GM10266 (cell line): ENCODE results near the gene ANKS1B.

Source experiments
- DNase-seq: peaks from one replicate; pipeline ENCODE4 v3.0.0; 2012; ENCODE audit errors: extremely low spot score
- TF ChIP-seq, protein P1 (sequence below): IDR thresholded peaks from 2 replicates; pipeline ENCODE4 v1.5.1; 2012; ENCODE audit warnings: mild to moderate bottlenecking, low read depth; ENCODE audit not compliant: control insufficient read depth, insufficient read depth; ENCODE audit errors: missing control alignments

Gene ANKS1B

DNA sequence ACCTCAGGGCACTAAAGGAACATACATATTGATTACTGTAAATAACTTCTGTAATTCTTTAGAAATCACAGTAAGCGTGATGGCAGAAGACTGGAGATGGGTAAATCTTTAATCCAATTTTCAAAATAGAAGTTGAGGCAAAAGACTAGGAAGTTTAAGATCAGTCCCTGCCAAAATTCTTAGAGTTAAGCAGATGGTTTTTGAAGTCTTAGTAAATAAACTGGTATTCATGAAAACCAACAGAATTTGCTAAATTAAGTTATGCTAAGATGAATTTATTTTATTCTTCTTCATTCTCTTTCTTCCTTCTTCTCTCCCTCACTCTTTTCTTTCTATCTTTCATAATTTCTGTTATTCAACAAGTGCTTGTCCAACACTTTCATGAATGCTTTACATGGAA is 435.5 kb downstream of the ANKS1B start:
- TF ChIP-seq, protein P1, sequence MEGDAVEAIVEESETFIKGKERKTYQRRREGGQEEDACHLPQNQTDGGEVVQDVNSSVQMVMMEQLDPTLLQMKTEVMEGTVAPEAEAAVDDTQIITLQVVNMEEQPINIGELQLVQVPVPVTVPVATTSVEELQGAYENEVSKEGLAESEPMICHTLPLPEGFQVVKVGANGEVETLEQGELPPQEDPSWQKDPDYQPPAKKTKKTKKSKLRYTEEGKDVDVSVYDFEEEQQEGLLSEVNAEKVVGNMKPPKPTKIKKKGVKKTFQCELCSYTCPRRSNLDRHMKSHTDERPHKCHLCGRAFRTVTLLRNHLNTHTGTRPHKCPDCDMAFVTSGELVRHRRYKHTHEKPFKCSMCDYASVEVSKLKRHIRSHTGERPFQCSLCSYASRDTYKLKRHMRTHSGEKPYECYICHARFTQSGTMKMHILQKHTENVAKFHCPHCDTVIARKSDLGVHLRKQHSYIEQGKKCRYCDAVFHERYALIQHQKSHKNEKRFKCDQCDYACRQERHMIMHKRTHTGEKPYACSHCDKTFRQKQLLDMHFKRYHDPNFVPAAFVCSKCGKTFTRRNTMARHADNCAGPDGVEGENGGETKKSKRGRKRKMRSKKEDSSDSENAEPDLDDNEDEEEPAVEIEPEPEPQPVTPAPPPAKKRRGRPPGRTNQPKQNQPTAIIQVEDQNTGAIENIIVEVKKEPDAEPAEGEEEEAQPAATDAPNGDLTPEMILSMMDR = no peak
- no peak for DNase-seq

DNA sequence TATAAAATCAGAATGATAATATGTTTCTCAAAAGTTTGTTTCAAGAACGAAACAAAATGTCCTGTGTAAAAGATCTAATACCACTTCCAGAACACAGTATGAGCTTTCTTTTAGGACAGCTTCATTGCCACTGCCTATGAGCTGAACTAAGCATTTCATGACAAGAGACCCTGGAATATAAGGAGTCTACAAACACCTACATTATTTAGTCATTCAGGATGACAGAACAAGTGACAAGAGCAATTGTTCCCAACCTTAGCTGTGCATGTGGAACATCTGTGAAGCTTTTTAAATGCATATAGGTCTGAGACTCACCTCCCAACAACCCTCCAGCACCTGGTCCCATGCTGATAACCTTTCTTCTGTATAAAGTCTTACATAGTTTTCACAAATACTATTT is 440.3 kb downstream of the ANKS1B start:
- TF ChIP-seq, protein P1 = no peak
- DNase-seq = no peak

DNA sequence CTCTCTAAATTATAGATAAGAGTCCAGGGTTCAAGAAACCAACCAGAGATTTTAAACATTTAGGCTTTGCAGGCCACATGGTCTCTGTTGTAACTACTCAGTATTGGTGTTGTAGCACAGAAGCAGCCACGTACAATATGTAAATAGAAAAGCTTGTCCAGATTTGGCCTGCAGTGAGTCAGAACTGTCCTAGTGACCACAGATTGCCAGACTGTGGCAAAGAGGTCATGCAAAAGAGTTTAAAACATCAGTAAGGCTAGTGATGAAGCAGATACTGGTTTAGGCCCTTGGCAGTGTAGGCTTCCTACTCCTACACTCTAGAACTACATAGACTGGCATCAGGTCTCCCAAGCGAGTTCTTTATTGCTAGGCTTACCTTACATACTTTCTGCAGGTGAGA is 454.8 kb downstream of the ANKS1B start:
- TF ChIP-seq, protein P1 = no peak
- peak; percentile 8 for DNase-seq

DNA sequence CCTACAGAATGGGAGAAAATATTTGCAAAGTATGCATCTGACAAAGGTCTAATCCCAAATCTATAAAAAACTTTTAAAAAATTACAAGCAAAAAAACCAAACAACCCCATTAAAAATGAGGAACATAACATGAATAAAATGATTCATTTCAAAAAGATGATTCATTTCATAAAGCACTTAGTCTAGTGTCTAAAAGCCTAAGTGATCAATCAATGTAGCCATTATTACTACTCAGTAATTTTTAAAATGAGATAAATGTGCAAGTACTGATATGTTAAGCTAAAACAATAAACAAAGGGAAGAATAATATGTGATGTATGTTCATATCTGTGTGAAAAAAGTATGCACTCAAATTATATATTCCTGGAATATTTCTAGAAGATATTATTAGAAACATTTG is 456.3 kb downstream of the ANKS1B start:
- no peak for DNase-seq
- TF ChIP-seq, protein P1 = no peak

DNA sequence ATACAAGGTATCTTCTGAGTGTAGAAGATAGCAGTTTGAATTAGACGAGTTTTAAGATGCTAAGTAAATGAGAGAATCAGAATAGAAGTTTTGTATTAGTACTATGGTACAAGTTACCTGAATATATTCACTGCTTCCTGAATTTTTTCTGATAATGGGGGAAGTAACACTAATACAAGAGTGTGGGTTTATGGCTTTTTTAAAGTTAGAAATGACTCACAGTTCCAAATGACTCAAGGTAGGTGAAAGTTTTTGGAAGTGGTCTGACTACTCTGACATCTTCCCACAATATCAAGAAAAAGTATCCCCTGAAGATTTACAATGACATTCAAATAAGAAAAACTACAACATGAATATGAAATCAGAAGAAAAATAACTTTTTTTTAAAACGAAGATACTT is 460.9 kb downstream of the ANKS1B start:
- TF ChIP-seq, protein P1 = no peak
- no peak for DNase-seq

DNA sequence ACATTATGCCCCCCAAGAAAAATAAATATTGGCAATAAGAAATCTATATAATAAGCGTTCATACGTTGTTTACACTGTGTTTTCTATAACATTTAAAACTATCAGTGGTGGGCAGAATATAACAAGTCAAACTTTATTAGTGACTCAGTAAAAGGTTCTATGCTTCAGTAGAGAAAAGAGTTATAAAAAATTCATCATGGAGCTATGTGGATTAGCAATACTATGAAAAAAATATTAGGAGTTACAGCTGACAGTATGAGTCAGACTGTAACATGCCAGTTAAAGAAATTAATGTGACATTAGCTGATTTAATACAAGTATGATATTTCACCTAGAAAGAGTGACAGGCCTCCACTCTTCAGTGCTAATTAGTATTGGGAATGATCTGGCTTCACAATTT is 462.3 kb downstream of the ANKS1B start:
- DNase-seq = no peak
- TF ChIP-seq, protein P1 = no peak

DNA sequence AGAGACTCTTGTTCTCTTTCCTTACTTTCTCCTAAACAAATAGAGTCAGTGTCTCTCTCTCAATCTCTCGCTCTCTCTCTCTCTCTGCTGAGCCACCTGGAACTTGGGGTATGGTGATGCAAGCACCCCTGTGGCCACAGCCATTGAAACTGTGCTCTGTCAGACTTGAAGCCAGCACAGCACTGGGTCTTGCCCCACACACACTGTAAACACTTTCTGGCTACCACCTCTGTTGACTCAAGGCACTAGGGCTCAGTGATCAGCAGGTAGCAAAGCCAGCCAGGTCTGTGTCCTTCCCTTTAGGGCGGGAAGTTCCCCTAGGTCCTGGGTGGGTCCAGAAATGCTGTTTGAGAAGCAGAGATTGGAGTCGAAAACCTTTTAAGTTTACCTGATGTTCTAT is 463.1 kb downstream of the ANKS1B start:
- TF ChIP-seq, protein P1 = no peak
- DNase-seq = no peak
